Body of pancreas (tissue), 4 donors: ENCODE measurements around the gene DUOXA2.

Source experiments
- POLR2A ChIP-seq, 3 donors: fragments of 450-650 bp; IDR thresholded peaks; one replicate each; pipeline ENCODE4 v1.6.1; 2016; ENCODE audit warnings: antibody characterized with exemption in 3 of 3, mild to moderate bottlenecking in 2 of 3
- TF ChIP-seq, protein P1 (sequence below), 7 experiments: fragments of 450-650 bp in 4 of 7; fragments of 200-600 bp in 3 of 7; sonication (generic) in 3 of 7; IDR thresholded peaks; one replicate each; pipeline ENCODE4 v1.5.1; 2016 to 2019; ENCODE audit warnings: antibody characterized with exemption in 7 of 7

DNA sequence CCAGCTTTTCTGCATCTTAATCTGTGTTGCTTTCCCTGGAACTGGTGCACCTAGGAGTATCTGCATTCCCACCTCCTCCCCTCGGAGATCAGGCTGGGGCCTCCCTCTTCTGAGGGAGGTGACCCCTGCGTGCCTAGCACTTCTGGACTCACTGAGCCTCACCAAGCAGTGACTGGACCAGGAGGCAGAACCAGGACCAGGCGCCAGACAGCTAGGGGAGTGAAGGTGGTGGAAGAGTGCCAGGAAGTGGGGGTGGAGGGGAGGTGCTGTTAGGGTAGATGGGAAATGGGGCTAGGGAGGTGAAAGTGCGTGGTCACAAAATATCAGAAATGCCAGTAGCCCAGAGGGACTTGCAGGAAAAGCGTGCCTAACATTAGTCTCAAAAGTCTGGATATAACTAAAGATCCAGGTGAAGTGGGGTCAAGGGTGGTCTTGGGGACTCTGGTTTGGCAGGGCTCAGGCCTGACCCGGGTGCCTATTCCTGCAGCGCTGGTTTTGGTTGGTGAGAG, 1.2 kb downstream of the DUOXA2 start:
- TF ChIP-seq, protein P1, sequence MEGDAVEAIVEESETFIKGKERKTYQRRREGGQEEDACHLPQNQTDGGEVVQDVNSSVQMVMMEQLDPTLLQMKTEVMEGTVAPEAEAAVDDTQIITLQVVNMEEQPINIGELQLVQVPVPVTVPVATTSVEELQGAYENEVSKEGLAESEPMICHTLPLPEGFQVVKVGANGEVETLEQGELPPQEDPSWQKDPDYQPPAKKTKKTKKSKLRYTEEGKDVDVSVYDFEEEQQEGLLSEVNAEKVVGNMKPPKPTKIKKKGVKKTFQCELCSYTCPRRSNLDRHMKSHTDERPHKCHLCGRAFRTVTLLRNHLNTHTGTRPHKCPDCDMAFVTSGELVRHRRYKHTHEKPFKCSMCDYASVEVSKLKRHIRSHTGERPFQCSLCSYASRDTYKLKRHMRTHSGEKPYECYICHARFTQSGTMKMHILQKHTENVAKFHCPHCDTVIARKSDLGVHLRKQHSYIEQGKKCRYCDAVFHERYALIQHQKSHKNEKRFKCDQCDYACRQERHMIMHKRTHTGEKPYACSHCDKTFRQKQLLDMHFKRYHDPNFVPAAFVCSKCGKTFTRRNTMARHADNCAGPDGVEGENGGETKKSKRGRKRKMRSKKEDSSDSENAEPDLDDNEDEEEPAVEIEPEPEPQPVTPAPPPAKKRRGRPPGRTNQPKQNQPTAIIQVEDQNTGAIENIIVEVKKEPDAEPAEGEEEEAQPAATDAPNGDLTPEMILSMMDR (IDR thresholded peaks at IDR 0.05), result no peak
- TF ChIP-seq POLR2A (IDR thresholded peaks at IDR 0.05), result no peak
